Astrocyte (in vitro differentiated cells and primary cell): Measurements from ENCODE around the gene LYPD6B.

Source experiments
- CTCF ChIP-seq: IDR thresholded peaks from 2 replicates; pipeline ENCODE4 v1.5.1; 2011; ENCODE audit warnings: low read depth, mild to moderate bottlenecking, inconsistent platforms, low read length, moderate library complexity; ENCODE audit not compliant: insufficient read depth
- EZH2 ChIP-seq: IDR thresholded peaks from 2 replicates; pipeline ENCODE4 v1.6.1; 2012; ENCODE audit warnings: mild to moderate bottlenecking, low read length, inconsistent platforms; ENCODE audit not compliant: insufficient read depth

GRCh38 chr2:149019768-149020167 lies 18.7 kb upstream of the LYPD6B start:
- TF ChIP-seq CTCF, result no peak
- no peak for TF ChIP-seq EZH2
